ENCODE measurements around the gene WDR6. TPM values are rescaled to one million over a fixed set of nuclear protein-coding genes. Genes with fewer than 3 reads are reported as not detected.

The WDR6 gene
- total and polyA plus RNA-seq, 10 of the 15 experiments (the other 5 are each of a cell fraction or from before 2014, with no cell fraction given), result 21.3 to 169 (median 107) TPM

DNA sequence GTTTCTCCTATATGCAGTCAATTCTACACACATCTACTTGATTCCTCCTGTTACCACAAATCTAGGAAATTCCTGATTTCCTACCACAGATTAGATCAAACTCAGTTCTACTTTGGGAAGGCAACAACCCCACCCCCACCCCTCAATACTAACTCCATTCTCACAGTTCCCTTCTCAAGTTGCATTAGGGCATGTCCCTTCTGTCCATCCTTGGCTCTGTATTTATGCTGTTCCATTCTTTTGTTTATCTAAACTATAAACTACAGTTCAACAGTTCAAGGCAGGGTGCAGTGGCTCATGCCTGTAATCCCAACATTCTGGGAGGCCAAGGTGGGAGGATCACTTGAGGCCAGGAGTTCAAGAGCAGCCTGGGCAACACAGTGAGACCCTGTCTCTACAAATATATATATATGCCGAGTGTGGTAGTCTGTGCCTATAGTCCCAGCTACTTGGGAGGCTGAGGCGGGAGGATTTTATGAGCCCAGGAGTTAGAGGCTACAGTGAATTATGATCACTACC is 47.2 kb downstream of the WDR6 start:
- H2AFZ ChIP-seq (ENCODE audit: control insufficient read depth, low read depth, low read length), result no peak overlapping the region
- FAIRE-seq (no peak), ATAC-seq (no peak), DNase-seq (ENCODE audit: low read depth, low spot score) (no peak)
- 98% methylated on average over 2 of the region's 2 CpGs for WGBS (ENCODE audit: insufficient coverage, insufficient replicate concordance, low lambda C conversion rate, missing lambda C conversion rate)
- H3K27ac ChIP-seq (ENCODE audit: control insufficient read depth, insufficient read depth), result no peak overlapping the region
- H4K20me1 ChIP-seq (ENCODE audit: control insufficient read depth, insufficient read depth), result no peaks in the 10 kb centered on the region
- no peak overlapping the region for H3K9ac ChIP-seq (ENCODE audit: control insufficient read depth, insufficient read depth, low read length)
- H3K4me3 ChIP-seq, result no peak overlapping the region
- POLR2A ChIA-PET, result no interaction called here
- SMC1A ChIA-PET (ENCODE audit: uncharacterized antibody, unreplicated experiment), result interaction anchor here (1.0 kb wide), 1 partner anchor 11 kb away, joined by 3 read pairs; no protein-coding TSS in a partner anchor
- no peaks in the 10 kb centered on the region for H3K27me3 ChIP-seq (replicated peaks in 1 of 2; ENCODE audit: control insufficient read depth in 2 of 2, insufficient read depth in 2 of 2, low read length in 1 of 2)
- H3K9me3 ChIP-seq (replicated peaks; ENCODE audit: control insufficient read depth, insufficient read depth, low read length), result no peaks in the 10 kb centered on the region
- in situ Hi-C loops (cut with MboI), result no loop called here
- CTCF ChIA-PET, result interaction anchor here (1.0 kb wide), 1 partner anchor 67 kb away, joined by 3 read pairs; no protein-coding TSS in a partner anchor
- RAD21 ChIA-PET (ENCODE audit: unreplicated experiment), result no interaction called here
- intact Hi-C loops (cut with micrococcal nuclease; ENCODE audit: unreplicated experiment), result no loop called here
- no TSS peak for BruUV-seq (replicated peaks)
- no peaks in the 10 kb centered on the region for H3K79me2 ChIP-seq (ENCODE audit: control insufficient read depth, insufficient read depth, low read length)
- H3K36me3 ChIP-seq (ENCODE audit: control insufficient read depth in 2 of 2, insufficient read depth in 2 of 2, low read length in 1 of 2), result peaks cover 15 to 24% of the 10 kb centered on the region in 2 experiments
- H3K4me1 ChIP-seq (ENCODE audit: control insufficient read depth, insufficient read depth, low read length), result no peaks in the 10 kb centered on the region
- H3K4me2 ChIP-seq (ENCODE audit: control insufficient read depth, insufficient read depth), result no peak overlapping the region
- TF ChIP-seq SMC3 (IDR thresholded peaks at IDR 0.05; ENCODE audit: borderline replicate concordance, low read length), result no peak
- no peak for TF ChIP-seq ESRRA (IDR thresholded peaks at IDR 0.05; ENCODE audit: low read length)
- TF ChIP-seq, protein P1, sequence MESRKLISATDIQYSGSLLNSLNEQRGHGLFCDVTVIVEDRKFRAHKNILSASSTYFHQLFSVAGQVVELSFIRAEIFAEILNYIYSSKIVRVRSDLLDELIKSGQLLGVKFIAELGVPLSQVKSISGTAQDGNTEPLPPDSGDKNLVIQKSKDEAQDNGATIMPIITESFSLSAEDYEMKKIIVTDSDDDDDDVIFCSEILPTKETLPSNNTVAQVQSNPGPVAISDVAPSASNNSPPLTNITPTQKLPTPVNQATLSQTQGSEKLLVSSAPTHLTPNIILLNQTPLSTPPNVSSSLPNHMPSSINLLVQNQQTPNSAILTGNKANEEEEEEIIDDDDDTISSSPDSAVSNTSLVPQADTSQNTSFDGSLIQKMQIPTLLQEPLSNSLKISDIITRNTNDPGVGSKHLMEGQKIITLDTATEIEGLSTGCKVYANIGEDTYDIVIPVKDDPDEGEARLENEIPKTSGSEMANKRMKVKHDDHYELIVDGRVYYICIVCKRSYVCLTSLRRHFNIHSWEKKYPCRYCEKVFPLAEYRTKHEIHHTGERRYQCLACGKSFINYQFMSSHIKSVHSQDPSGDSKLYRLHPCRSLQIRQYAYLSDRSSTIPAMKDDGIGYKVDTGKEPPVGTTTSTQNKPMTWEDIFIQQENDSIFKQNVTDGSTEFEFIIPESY (IDR thresholded peaks at IDR 0.05), result no peak
- TF ChIP-seq, protein P2, sequence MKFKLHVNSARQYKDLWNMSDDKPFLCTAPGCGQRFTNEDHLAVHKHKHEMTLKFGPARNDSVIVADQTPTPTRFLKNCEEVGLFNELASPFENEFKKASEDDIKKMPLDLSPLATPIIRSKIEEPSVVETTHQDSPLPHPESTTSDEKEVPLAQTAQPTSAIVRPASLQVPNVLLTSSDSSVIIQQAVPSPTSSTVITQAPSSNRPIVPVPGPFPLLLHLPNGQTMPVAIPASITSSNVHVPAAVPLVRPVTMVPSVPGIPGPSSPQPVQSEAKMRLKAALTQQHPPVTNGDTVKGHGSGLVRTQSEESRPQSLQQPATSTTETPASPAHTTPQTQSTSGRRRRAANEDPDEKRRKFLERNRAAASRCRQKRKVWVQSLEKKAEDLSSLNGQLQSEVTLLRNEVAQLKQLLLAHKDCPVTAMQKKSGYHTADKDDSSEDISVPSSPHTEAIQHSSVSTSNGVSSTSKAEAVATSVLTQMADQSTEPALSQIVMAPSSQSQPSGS (IDR thresholded peaks at IDR 0.05; ENCODE audit: low read length), result no peak
- no peak for TF ChIP-seq RUNX3 (IDR thresholded peaks at IDR 0.05; ENCODE audit: low read length)
- TF ChIP-seq EP300 (IDR thresholded peaks at IDR 0.05; ENCODE audit: borderline replicate concordance in 1 of 2, control insufficient read depth in 1 of 2, low read depth in 2 of 2, low read length in 2 of 2), result no peak
- no peak for TF ChIP-seq ZNF217 (IDR thresholded peaks at IDR 0.05)
- TF ChIP-seq EGR1 (IDR thresholded peaks at IDR 0.05; ENCODE audit: borderline replicate concordance in 1 of 2, low read depth in 2 of 2, low read length in 2 of 2), result no peak
- no peak for TF ChIP-seq BRCA1 (IDR thresholded peaks at IDR 0.05; ENCODE audit: low read depth, low read length)
- TF ChIP-seq, protein P3, sequence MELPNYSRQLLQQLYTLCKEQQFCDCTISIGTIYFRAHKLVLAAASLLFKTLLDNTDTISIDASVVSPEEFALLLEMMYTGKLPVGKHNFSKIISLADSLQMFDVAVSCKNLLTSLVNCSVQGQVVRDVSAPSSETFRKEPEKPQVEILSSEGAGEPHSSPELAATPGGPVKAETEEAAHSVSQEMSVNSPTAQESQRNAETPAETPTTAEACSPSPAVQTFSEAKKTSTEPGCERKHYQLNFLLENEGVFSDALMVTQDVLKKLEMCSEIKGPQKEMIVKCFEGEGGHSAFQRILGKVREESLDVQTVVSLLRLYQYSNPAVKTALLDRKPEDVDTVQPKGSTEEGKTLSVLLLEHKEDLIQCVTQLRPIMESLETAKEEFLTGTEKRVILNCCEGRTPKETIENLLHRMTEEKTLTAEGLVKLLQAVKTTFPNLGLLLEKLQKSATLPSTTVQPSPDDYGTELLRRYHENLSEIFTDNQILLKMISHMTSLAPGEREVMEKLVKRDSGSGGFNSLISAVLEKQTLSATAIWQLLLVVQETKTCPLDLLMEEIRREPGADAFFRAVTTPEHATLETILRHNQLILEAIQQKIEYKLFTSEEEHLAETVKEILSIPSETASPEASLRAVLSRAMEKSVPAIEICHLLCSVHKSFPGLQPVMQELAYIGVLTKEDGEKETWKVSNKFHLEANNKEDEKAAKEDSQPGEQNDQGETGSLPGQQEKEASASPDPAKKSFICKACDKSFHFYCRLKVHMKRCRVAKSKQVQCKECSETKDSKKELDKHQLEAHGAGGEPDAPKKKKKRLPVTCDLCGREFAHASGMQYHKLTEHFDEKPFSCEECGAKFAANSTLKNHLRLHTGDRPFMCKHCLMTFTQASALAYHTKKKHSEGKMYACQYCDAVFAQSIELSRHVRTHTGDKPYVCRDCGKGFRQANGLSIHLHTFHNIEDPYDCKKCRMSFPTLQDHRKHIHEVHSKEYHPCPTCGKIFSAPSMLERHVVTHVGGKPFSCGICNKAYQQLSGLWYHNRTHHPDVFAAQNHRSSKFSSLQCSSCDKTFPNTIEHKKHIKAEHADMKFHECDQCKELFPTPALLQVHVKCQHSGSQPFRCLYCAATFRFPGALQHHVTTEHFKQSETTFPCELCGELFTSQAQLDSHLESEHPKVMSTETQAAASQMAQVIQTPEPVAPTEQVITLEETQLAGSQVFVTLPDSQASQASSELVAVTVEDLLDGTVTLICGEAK (IDR thresholded peaks at IDR 0.05; ENCODE audit: borderline replicate concordance), result no peak
- no peak for TF ChIP-seq CHD2 (IDR thresholded peaks at IDR 0.05; ENCODE audit: borderline replicate concordance, low read depth, low read length)
- no peak for TF ChIP-seq SUPT20H (IDR thresholded peaks at IDR 0.05; ENCODE audit: borderline replicate concordance, control insufficient read depth, low read depth, low read length)
- TF ChIP-seq MTA2 (IDR thresholded peaks at IDR 0.05; ENCODE audit: low read depth), result no peak
